ENCODE measurements around the gene MRFAP1.
A peak's percentile ranks its signal among the peaks of the same experiment; 100 is the strongest.

DNA sequence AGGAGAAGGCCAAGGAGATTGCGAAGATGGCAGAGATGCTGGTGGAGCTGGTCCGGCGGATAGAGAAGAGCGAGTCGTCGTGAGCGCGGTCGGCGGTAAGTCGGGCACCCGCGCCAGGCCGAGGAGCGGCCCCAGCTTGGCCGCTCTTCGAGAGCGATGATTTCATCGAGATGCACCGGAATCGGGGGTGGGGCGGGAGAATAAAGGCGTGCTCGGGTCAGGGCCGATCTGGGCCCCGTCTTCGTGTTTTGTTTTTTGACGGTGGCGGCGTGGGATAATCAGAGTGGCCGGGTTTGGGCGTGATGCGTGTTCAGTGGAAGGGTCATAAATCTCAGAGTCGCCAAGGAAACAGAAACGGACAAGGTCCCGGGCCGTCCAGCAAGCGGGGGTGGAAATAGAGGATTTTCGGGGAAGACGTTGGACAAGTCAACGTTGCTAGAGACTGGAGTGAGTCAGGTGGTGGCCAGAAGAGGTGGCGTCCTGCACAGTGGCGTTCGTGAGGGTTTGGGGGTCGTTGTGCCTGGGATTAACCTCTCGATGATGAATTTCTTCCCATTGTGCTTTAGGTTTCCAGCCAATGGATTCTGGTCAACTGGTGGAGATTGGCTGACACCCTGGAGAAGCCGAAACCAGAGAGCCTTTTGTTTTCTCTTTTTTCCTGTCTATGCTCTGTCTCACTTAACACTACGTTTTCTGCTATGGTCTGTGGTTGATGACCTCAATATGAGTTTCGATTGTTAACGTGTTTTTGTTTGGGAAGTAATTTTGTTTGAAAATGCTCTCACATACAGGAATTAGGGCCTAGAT, 882 bp downstream of the MRFAP1 start:
- TF ChIP-seq, protein P1, sequence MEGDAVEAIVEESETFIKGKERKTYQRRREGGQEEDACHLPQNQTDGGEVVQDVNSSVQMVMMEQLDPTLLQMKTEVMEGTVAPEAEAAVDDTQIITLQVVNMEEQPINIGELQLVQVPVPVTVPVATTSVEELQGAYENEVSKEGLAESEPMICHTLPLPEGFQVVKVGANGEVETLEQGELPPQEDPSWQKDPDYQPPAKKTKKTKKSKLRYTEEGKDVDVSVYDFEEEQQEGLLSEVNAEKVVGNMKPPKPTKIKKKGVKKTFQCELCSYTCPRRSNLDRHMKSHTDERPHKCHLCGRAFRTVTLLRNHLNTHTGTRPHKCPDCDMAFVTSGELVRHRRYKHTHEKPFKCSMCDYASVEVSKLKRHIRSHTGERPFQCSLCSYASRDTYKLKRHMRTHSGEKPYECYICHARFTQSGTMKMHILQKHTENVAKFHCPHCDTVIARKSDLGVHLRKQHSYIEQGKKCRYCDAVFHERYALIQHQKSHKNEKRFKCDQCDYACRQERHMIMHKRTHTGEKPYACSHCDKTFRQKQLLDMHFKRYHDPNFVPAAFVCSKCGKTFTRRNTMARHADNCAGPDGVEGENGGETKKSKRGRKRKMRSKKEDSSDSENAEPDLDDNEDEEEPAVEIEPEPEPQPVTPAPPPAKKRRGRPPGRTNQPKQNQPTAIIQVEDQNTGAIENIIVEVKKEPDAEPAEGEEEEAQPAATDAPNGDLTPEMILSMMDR (conservative IDR thresholded peaks at IDR 0.05), result no peak
- TF ChIP-seq ZFX (IDR thresholded peaks at IDR 0.05), result peak; percentile 51; the same call in 1 of the 2 replicates
